ENCODE data around the gene IL22RA2. TPM values are rescaled to one million over a fixed set of nuclear protein-coding genes. Genes with fewer than 3 reads are reported as not detected.

The IL22RA2 gene
- total and polyA plus RNA-seq, 4 donors, result 0.05 TPM; not detected in 3

GRCh38 chr6:137162692-137163306 lies 10.6 kb downstream of the IL22RA2 start:
- no peak for DNase-seq (ENCODE audit: low spot score)
- no peak overlapping the region for H3K9ac ChIP-seq (ENCODE audit: low read depth in 1 of 2, low read length in 2 of 2)
- H3K4me3 ChIP-seq (ENCODE audit: low read depth in 1 of 3, low read length in 3 of 3), result no peak overlapping the region
- TF ChIP-seq MAX (IDR thresholded peaks at IDR 0.05), result no peak
- no peak for TF ChIP-seq GABPA (IDR thresholded peaks at IDR 0.05 in 1 of 2, conservative IDR thresholded peaks at IDR 0.05 in 1 of 2)
- no peaks in the 10 kb centered on the region for H3K36me3 ChIP-seq (ENCODE audit: control insufficient read depth in 4 of 4, insufficient read depth in 3 of 4, low read depth in 1 of 4, low read length in 3 of 4)
- H3K27me3 ChIP-seq (ENCODE audit: control insufficient read depth in 4 of 4, insufficient read depth in 4 of 4, low read length in 3 of 4), result peaks cover 0 to 5% (median 0%) of the 10 kb centered on the region in 4 donors
- no peaks in the 10 kb centered on the region for H3K4me1 ChIP-seq (ENCODE audit: control insufficient read depth in 4 of 4, insufficient read depth in 4 of 4, low read length in 3 of 4)
- 72% methylated on average over 3 of the region's 3 CpGs for WGBS
- H3K9me3 ChIP-seq (ENCODE audit: control insufficient read depth in 4 of 4, low read length in 3 of 4), result no peaks in the 10 kb centered on the region
- H3K27ac ChIP-seq (ENCODE audit: low read depth in 1 of 2, low read length in 2 of 2), result no peak overlapping the region

- 77% methylated on average over 5 of the region's 5 CpGs for WGBS
These were observed 11.5 kb downstream of the IL22RA2 start for GRCh38 chr6:137161949-137162348.

More at GRCh38 chr6:137161949-137162348, 11.5 kb downstream of the IL22RA2 start:
- Histone ChIP-seq H3K9ac (ENCODE audit: low read depth in 1 of 2, low read length in 2 of 2) (no peak overlapping the region), H3K36me3 (ENCODE audit: control insufficient read depth in 4 of 4, insufficient read depth in 3 of 4, low read depth in 1 of 4, low read length in 3 of 4) (no peaks in the 10 kb centered on the region), H3K27ac (ENCODE audit: low read depth in 1 of 2, low read length in 2 of 2) (no peak overlapping the region), H3K4me3 (ENCODE audit: low read depth in 1 of 3, low read length in 3 of 3) (no peak overlapping the region), H3K4me1 (ENCODE audit: control insufficient read depth in 4 of 4, insufficient read depth in 4 of 4, low read length in 3 of 4) (no peaks in the 10 kb centered on the region), H3K9me3 (ENCODE audit: control insufficient read depth in 4 of 4, low read length in 3 of 4) (no peaks in the 10 kb centered on the region), H3K27me3 (ENCODE audit: control insufficient read depth in 4 of 4, insufficient read depth in 4 of 4, low read length in 3 of 4) (peaks cover 0 to 5% (median 0%) of the 10 kb centered on the region in 4 donors)
- TF ChIP-seq ATF3 (IDR thresholded peaks at IDR 0.05) (no peak), REST (IDR thresholded peaks at IDR 0.05) (no peak), FOXA2 (IDR thresholded peaks at IDR 0.05) (no peak), NR2F2 (IDR thresholded peaks at IDR 0.05) (no peak), MAX (IDR thresholded peaks at IDR 0.05) (no peak), RXRA (IDR thresholded peaks at IDR 0.05) (no peak), CTCF (IDR thresholded peaks at IDR 0.05; ENCODE audit: low read depth, low read length, missing input control) (no peak), HNF4G (IDR thresholded peaks at IDR 0.05) (no peak), FOXA1 (IDR thresholded peaks at IDR 0.05) (no peak), YY1 (IDR thresholded peaks at IDR 0.05) (no peak), ZBTB33 (IDR thresholded peaks at IDR 0.05) (no peak), EGR1 (IDR thresholded peaks at IDR 0.05; ENCODE audit: low read depth in 2 of 2) (no peak), GABPA (IDR thresholded peaks at IDR 0.05 in 1 of 2, conservative IDR thresholded peaks at IDR 0.05 in 1 of 2) (no peak), SP1 (IDR thresholded peaks at IDR 0.05) (no peak), JUND (IDR thresholded peaks at IDR 0.05) (no peak), RAD21 (IDR thresholded peaks at IDR 0.05) (no peak), TAF1 (conservative IDR thresholded peaks at IDR 0.05) (no peak)
- no peak for DNase-seq (ENCODE audit: low spot score)
